ENCODE results near the gene NAT9.

Gene NAT9

GRCh38 chr17:74731347-74731605 is 44.9 kb downstream of the NAT9 start:
- DNase-seq (ENCODE audit: extremely low read depth in 1 of 2, low read depth in 1 of 2) = no peak

DNA sequence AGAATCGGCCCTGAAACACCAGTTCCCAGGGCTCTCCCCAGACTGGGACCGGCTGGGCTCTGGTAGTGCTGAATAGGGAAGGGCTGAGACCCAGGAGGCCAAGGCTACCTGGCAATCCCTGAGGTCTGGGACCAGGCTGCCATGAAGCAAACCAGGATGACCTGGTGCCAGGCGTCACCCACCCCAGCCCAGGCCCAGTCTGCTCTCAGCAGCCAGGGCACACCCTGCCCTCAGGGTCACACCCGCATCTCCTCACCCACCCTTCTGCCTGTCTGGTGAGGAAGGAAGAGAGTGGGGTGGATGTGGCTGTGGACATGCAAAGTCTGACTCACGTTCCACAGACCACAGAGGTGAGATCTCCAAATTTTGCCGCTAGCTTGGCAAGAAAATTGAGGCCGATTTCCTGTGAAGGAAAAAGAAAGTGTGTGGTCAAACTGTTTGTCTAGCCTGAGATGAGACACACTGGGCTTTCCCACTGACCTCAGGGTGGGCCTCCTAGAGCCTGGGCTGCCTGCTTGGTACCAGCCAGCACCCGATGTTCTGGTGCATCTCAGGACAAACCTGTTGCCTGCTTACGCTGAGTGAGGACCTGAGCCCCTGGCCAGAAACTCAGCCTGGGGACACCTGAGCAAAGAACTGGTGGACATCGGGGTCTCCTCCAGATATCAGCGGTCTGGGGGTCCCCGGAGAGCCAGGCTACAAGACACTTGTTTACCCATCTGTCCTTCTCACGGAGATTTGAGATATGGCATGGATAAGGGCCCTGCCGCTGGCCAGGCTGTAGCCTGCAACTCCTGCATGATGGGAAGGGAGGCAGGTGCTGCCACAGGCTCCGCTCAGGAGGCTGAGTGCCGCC is 45.4 kb downstream of the NAT9 start:
- DNase-seq (ENCODE audit: extremely low read depth in 1 of 2, low read depth in 1 of 2) = no peak

GRCh38 chr17:74729866-74730265 is 46.3 kb downstream of the NAT9 start:
- DNase-seq (ENCODE audit: extremely low read depth in 1 of 2, low read depth in 1 of 2) = no peak

- DNase-seq (ENCODE audit: extremely low read depth in 1 of 2, low read depth in 1 of 2) = no peak
These were observed 46.8 kb downstream of the NAT9 start for GRCh38 chr17:74729368-74729767.

DNA sequence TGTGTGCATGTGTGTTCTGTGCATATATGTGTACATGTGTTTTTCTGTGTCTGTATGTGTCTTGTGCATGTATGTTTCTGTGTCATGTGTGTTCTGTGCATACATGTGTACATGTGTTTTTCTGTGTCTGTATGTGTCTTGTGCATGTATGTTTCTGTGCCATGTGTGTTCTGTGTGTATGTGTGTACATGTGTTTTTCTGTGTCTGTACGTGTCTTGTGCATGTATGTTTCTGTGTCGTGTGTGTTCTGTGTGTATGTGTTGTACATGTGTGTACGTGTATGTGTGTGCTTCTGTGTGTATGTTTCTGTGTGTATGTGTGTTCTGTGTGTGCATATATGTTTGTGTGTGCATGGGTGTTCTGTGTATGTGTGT is 47.5 kb downstream of the NAT9 start:
- DNase-seq (ENCODE audit: extremely low read depth in 1 of 2, low read depth in 1 of 2) = no peak

DNA sequence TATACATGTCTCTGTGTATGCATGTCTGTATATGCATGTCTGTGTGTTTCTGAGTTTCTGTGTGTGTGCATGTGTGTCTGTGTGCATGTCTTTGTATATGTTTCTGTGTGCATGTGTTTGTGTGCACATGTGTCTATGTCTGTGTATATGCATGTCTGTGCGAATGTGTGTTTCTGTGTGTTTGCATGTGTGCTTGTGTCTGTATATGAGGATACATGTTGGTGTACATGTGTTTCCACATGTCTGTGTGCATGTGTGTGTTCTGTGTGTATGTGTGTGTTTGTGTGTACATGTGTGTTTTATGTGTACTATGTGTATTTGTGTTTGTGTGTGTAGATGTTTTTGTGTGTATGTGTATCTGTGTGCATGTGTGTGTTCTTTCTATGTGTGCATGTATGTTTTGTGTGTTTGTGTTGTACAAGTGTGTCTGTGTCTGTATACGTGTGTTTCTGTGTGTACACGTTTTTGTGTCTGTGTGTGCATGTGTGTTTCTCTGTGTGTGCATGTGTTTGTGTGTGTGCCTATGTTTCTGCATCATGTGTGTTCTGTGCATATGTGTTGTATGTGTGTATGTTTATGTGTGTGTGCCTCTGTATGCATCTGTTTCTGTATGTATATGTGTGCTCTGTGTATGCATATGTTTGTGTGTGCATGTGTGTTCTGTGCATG is 48.0 kb downstream of the NAT9 start:
- no peak for DNase-seq (ENCODE audit: extremely low read depth in 1 of 2, low read depth in 1 of 2)

DNA sequence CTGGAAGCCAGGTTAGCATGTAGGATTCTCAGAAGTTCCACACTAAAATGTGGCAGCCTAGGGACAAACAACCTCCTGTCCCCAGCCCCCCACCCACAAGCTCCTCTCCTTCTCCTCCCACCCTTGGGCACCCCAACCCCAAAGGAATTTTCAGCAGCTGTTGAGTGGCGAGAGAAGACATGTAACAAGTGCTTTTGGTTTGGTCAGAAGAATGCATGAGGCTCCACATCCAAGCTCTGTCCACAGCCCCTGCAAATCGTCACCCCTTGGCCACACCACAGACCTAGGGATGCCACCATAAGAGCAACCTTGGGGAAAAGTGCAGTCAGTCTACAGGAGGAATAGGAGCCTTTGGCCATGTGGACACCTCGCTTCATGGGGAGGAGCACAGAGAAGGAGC is 51.0 kb downstream of the NAT9 start:
- DNase-seq (ENCODE audit: extremely low read depth in 1 of 2, low read depth in 1 of 2) = no peak

- no peak for DNase-seq (ENCODE audit: extremely low read depth in 1 of 2, low read depth in 1 of 2)
These were observed 52.3 kb downstream of the NAT9 start for GRCh38 chr17:74723891-74724290.

GRCh38 chr17:74722782-74723181 is 53.4 kb downstream of the NAT9 start:
- no peak for DNase-seq (ENCODE audit: extremely low read depth in 1 of 2, low read depth in 1 of 2)

Measured in stimulated activated CD8-positive, alpha-beta memory T cell treated with anti-CD3 and anti-CD28 coated beads, Interleukin-7, amount 100 ng/mL, for 48 hours (primary cell).